GM23338 (cell line): ENCODE data around the gene SEL1L2. TPM values are rescaled to one million over a fixed set of nuclear protein-coding genes. Genes with fewer than 3 reads are reported as not detected.

Source experiments
- ATAC-seq: fragments of 200-7000 bp; cut with Tn5 transposase; 3 replicates; pipeline ENCODE4 v1.9.1; 2020
- DNase-seq: peaks from one replicate; pipeline ENCODE4 v3.0.0-alpha.2; 2015; ENCODE audit warnings: low spot score
- H2AFZ ChIP-seq: fragments of 200-600 bp; sonication (generic); 2 replicates; pipeline ENCODE4 v1.8.0; 2016; ENCODE audit warnings: antibody characterized with exemption, mild to moderate bottlenecking, moderate library complexity
- H3F3A ChIP-seq: fragments of 200-600 bp; sonication (generic); replicated peaks from 2 replicates; pipeline ENCODE4 v1.8.0; 2017; ENCODE audit warnings: antibody characterized with exemption, mixed run types, low read depth
- H3K27ac ChIP-seq: fragments of 200-600 bp; sonication (generic); 2 replicates; pipeline ENCODE4 v1.6.1; 2016; ENCODE audit warnings: low read depth
- H3K27me3 ChIP-seq: fragments of 200-600 bp; sonication (generic); 2 replicates; pipeline ENCODE4 v1.8.0; 2016; ENCODE audit warnings: mild to moderate bottlenecking, mixed run types, moderate library complexity; ENCODE audit not compliant: insufficient read depth
- H3K36me3 ChIP-seq: fragments of 200-600 bp; sonication (generic); 2 replicates; pipeline ENCODE4 v1.8.0; 2016; ENCODE audit warnings: mild to moderate bottlenecking; ENCODE audit not compliant: insufficient read depth
- H3K4me1 ChIP-seq: fragments of 200-600 bp; sonication (generic); 2 replicates; pipeline ENCODE4 v1.8.0; 2016; ENCODE audit warnings: mild to moderate bottlenecking, moderate library complexity; ENCODE audit not compliant: insufficient read depth
- H3K4me2 ChIP-seq: fragments of 200-600 bp; sonication (generic); 2 replicates; pipeline ENCODE4 v1.7.1; 2017; ENCODE audit warnings: mixed run types
- H3K4me3 ChIP-seq: fragments of 200-600 bp; sonication (generic); 2 replicates; pipeline ENCODE4 v1.6.1; 2016; ENCODE audit warnings: mixed run types
- H3K79me2 ChIP-seq: fragments of 200-600 bp; sonication (generic); replicated peaks from 2 replicates; pipeline ENCODE4 v1.8.0; 2017; ENCODE audit warnings: mild to moderate bottlenecking; ENCODE audit not compliant: insufficient read depth
- H3K9me2 ChIP-seq: fragments of 200-600 bp; sonication (generic); 2 replicates; pipeline ENCODE4 v1.8.0; 2017; ENCODE audit not compliant: insufficient read depth
- H4K20me1 ChIP-seq: fragments of 200-600 bp; sonication (generic); replicated peaks from 2 replicates; pipeline ENCODE4 v1.8.0; 2017; ENCODE audit warnings: mild to moderate bottlenecking; ENCODE audit not compliant: insufficient read depth
- H3K27ac Mint-ChIP-seq: 2 replicates; pipeline ENCODE4 v1.8.0; 2020; ENCODE audit warnings: inconsistent platforms, mild to moderate bottlenecking, moderate library complexity, mixed read lengths
- H3K27me3 Mint-ChIP-seq: 3 replicates; pipeline ENCODE4 v1.8.0; 2022; ENCODE audit warnings: low read depth, mild to moderate bottlenecking, moderate library complexity, mixed read lengths, inconsistent platforms; ENCODE audit not compliant: insufficient read depth, poor library complexity
- H3K36me3 Mint-ChIP-seq: 3 replicates; pipeline ENCODE4 v1.8.0; 2021; ENCODE audit warnings: low read depth, mild to moderate bottlenecking, inconsistent platforms, moderate library complexity, mixed read lengths
- H3K4me1 Mint-ChIP-seq: 3 replicates; pipeline ENCODE4 v1.8.0; 2020; ENCODE audit warnings: mild to moderate bottlenecking, inconsistent platforms, mixed read lengths
- H3K4me3 Mint-ChIP-seq: 3 replicates; pipeline ENCODE4 v1.8.0; 2021; ENCODE audit warnings: moderate library complexity, mild to moderate bottlenecking, inconsistent platforms, mixed read lengths
- H3K9me3 Mint-ChIP-seq: 3 replicates; pipeline ENCODE4 v1.8.0; 2020; ENCODE audit warnings: moderate library complexity, mild to moderate bottlenecking, inconsistent platforms, mixed read lengths
- CREB1 ChIP-seq: fragments of 250-450 bp; sonication (Bioruptor Pico); IDR thresholded peaks from 2 replicates; pipeline ENCODE4 v1.5.0; 2020; ENCODE audit warnings: low read depth, mild to moderate bottlenecking, moderate library complexity
- CTCF ChIP-seq, 2 experiments: fragments of 200-600 bp in 1 of 2; sonication (generic) in 1 of 2; conservative IDR thresholded peaks; 2 replicates each; pipeline versions ENCODE4 v1.5.1 to v1.6.1; 2016 to 2017; ENCODE audit warnings: antibody characterized with exemption in 2 of 2, low read depth in 2 of 2, mild to moderate bottlenecking in 2 of 2, moderate library complexity in 1 of 2
- ETS1 ChIP-seq: IDR thresholded peaks from 2 replicates; pipeline ENCODE4 v1.6.1; 2016; ENCODE audit warnings: antibody characterized with exemption
- EZH2 ChIP-seq: fragments of 200-600 bp; sonication (generic); IDR thresholded peaks from one replicate; pipeline ENCODE4 v1.8.0; 2017; ENCODE audit warnings: antibody characterized with exemption, mild to moderate bottlenecking, low read depth; ENCODE audit not compliant: unreplicated experiment
- EZH2phosphoT487 ChIP-seq: fragments of 200-600 bp; sonication (generic); IDR thresholded peaks from one replicate; pipeline ENCODE4 v1.8.1; 2018; ENCODE audit warnings: antibody characterized with exemption; ENCODE audit not compliant: unreplicated experiment
- JUNB ChIP-seq: IDR thresholded peaks from one replicate; pipeline ENCODE4 v1.6.1; 2016; ENCODE audit warnings: antibody characterized with exemption; ENCODE audit not compliant: unreplicated experiment
- NANOG ChIP-seq: IDR thresholded peaks from 2 replicates; pipeline ENCODE4 v1.6.1; 2016; ENCODE audit warnings: antibody characterized with exemption, borderline replicate concordance
- POLR2AphosphoS5 ChIP-seq: IDR thresholded peaks from 2 replicates; pipeline ENCODE4 v1.6.1; 2016; ENCODE audit warnings: antibody characterized with exemption, low read depth
- REST ChIP-seq: IDR thresholded peaks from one replicate; pipeline ENCODE4 v1.6.1; 2018; ENCODE audit warnings: antibody characterized with exemption; ENCODE audit not compliant: unreplicated experiment
- STAT1 ChIP-seq: IDR thresholded peaks from one replicate; pipeline ENCODE4 v1.6.1; 2016; ENCODE audit warnings: antibody characterized with exemption; ENCODE audit not compliant: unreplicated experiment
- ZNF114 ChIP-seq: fragments of 250-450 bp; sonication (Bioruptor Pico); IDR thresholded peaks from 2 replicates; pipeline ENCODE4 v1.5.0; 2020; ENCODE audit warnings: mild to moderate bottlenecking, moderate library complexity
- ZNF331 ChIP-seq: fragments of 250-450 bp; sonication (Bioruptor Pico); IDR thresholded peaks from 2 replicates; pipeline ENCODE4 v1.5.0; 2020; ENCODE audit warnings: low read depth, mild to moderate bottlenecking, moderate library complexity
- ZNF462 ChIP-seq: fragments of 250-450 bp; sonication (Bioruptor Pico); IDR thresholded peaks from 2 replicates; pipeline ENCODE4 v1.5.0; 2020; ENCODE audit warnings: mild to moderate bottlenecking, moderate library complexity
- polyA plus RNA-seq: library from polyadenylated mRNA; unstranded; fragments of >200 nt; fragmentation: Nextera tagmentation; extraction: Ambion mirVana; gene quantifications from 2 replicates; pipeline ENCODE4 v1.2.1, GENCODE V29; 2016
- total RNA-seq: library from RNA; depleted of rRNA; stranded (reverse); fragments of >200 nt; shearing (Covaris generic); gene quantifications from 2 replicates; pipeline ENCODE4 v1.2.3, GENCODE V29; 2014

The SEL1L2 gene
- total and polyA plus RNA-seq, 2 experiments from 2014 or later = not detected

DNA sequence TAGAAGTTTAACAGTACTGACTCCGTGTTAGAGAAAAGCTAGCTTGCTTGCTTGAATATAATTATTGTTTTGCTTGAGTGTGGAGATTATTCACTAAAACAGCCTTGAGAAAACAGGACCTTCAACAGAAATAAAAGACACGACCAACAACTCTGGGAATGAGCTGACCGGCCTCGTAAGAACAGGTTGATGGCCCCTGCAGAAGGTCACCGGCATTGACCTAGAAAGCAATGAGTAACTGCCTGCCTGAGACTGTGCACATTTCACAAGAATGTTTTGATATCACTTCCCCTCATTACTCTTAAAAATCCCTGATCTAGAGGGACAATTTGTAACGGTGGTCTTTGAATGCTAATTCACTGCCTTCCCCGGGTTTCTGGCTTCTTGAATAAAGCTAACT, 49.4 kb downstream of the SEL1L2 start:
- ATAC-seq (no peak), DNase-seq (no peak)
- H3K9me3 Mint-ChIP-seq = peaks cover 11% of the 10 kb centered on the region
- Histone ChIP-seq H2AFZ (no peak overlapping the region), H3K9me2 (no peaks in the 10 kb centered on the region), H3K4me3 (no peak overlapping the region), H3F3A (no peaks in the 10 kb centered on the region), H3K27me3 (no peaks in the 10 kb centered on the region), H3K27ac (no peak overlapping the region), H3K4me2 (no peak overlapping the region), H4K20me1 (no peaks in the 10 kb centered on the region), H3K4me1 (no peaks in the 10 kb centered on the region), H3K79me2 (no peaks in the 10 kb centered on the region), H3K36me3 (no peaks in the 10 kb centered on the region)
- TF ChIP-seq STAT1 (no peak), ETS1 (no peak), EZH2phosphoT487 (no peak), NANOG (no peak), POLR2AphosphoS5 (no peak), JUNB (no peak), CTCF (conservative IDR thresholded peaks at IDR 0.05; ENCODE audit: low read depth in 2 of 2) (no peak), REST (no peak), ZNF462 (CRISPR knock-in tag) (no peak), ZNF114 (CRISPR knock-in tag) (no peak), EZH2 (no peak), ZNF331 (no peak), CREB1 (CRISPR knock-in tag) (no peak)
- no peak overlapping the region for H3K4me3 Mint-ChIP-seq
- peaks cover 6% of the 10 kb centered on the region; the same call in 1 of the 3 replicates for H3K36me3 Mint-ChIP-seq
- H3K4me1 Mint-ChIP-seq = no peaks in the 10 kb centered on the region
- H3K27me3 Mint-ChIP-seq = peaks cover 2% of the 10 kb centered on the region
- no peak overlapping the region for H3K27ac Mint-ChIP-seq
